ENCODE data around the gene CTDP1.

CTDP1 gene

DNA sequence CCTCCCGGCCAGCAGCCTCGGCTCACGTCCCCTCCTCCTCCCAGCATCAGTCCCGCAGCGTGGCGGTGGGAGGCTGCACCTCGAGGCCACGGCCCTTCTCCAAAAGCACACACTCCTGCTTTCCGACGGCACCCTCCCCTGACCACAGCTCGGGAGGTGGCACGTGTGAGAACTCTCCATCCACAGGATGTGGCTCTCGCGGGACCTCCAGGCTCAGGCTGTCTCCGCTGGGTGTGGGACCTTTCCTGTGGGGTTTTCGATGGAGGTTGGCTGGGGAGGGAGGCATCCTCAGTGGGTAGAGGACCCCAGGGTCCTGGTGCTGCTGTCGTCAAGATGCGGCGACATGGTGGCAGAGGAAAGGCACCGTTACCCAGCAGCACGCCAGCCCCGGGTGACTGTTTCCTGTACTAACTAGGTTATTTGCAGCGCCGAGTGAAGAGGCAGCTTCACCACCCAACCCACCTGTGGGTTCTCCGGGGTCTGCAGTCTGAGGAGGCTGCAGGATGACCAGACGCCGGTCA, 75.3 kb downstream of the CTDP1 start:
- H3K27ac Mint-ChIP-seq = no peak overlapping the region

DNA sequence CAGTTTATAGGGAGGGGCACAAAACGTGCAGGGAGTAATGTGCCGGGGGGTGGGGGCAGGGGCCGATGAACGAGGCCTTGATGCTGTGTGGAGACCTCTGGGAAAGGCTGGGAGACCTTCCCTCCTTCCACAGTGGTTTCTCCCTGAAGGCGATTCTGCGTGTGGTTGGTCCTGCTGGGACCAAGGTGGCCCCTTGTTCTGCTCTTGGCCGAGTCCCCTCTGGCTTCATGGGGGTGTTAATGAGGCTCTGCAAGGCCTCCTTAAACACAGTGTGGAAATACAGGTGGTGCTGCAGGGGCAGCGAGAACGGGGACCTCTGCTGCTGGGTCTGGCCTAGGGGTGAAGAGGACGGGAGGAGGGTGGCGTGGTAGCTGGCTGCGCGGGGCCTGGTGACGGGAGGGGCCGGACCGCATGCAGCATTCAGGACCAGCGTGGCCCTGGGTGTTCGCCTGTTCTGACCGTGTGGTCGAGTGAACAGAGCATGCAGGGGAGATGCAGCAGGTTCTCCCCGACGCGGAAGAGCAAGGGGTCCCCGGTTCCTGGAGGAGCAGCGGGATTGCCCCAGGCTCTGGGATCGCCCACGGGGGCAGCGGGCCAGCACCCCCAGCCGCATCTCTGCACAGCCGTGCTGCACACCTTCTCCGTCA, 76.0 kb downstream of the CTDP1 start:
- Mint-ChIP-seq H3K27ac (no peak overlapping the region), H3K36me3 (peaks cover 29% of the 10 kb centered on the region), H3K4me3 (no peak overlapping the region), H3K4me1 (ENCODE audit: low read depth) (peaks cover 3% of the 10 kb centered on the region), H3K9me3 (ENCODE audit: low read depth) (peaks cover 15% of the 10 kb centered on the region), H3K27me3 (no peaks in the 10 kb centered on the region)

More for the DNA sequence above, 75.3 kb downstream of the CTDP1 start:
- H3K36me3 Mint-ChIP-seq = peaks cover 26% of the 10 kb centered on the region
- peaks cover 15% of the 10 kb centered on the region for H3K9me3 Mint-ChIP-seq (ENCODE audit: low read depth)
- H3K4me3 Mint-ChIP-seq = no peak overlapping the region
- H3K4me1 Mint-ChIP-seq (ENCODE audit: low read depth) = peaks cover 3% of the 10 kb centered on the region
- no peaks in the 10 kb centered on the region for H3K27me3 Mint-ChIP-seq

DNA sequence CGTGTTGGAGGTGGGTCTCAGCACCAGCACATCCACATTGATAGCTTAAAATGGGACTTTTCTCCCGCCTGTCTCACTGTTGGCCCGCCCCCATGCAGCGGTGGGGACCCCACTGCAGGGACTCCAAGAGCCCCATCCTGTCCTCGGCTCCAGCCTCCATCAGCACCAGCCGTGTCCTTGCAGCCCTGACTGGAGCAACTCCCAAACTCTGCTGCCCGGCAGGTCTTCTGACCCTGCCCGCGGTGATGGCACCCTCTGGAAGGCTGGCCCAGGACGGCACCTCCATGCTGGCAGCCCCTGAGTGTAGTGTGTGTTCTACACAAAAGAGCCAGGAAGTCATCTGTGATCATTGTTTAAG, 76.5 kb downstream of the CTDP1 start:
- Mint-ChIP-seq H3K9me3 (ENCODE audit: low read depth) (peaks cover 15% of the 10 kb centered on the region), H3K36me3 (peaks cover 29% of the 10 kb centered on the region), H3K4me3 (no peak overlapping the region), H3K4me1 (ENCODE audit: low read depth) (peaks cover 3% of the 10 kb centered on the region), H3K27me3 (no peaks in the 10 kb centered on the region), H3K27ac (no peak overlapping the region)

DNA sequence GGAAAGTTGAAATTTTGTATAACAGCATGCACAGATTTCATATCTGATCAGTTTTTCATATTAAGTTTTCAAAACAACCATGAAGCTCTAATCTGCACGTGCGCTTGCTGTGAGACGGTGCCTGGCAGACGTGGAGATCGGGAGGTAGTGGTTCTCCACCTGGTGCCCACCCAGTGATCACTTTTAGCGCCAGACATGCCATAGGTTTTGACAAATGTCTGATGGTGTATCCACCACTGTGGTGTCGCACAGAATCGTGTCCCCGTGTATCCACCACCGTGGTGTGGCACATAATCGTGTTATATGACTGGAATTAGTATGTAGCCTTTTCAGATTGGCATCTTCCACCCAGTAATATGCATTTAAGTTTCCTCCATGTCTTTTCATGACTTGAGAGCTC, 77.2 kb downstream of the CTDP1 start:
- no peak overlapping the region for H3K27ac Mint-ChIP-seq
- no peak overlapping the region for H3K4me3 Mint-ChIP-seq
- H3K9me3 Mint-ChIP-seq (ENCODE audit: low read depth) = peaks cover 20% of the 10 kb centered on the region
- peaks cover 27% of the 10 kb centered on the region for H3K36me3 Mint-ChIP-seq
- H3K27me3 Mint-ChIP-seq = no peaks in the 10 kb centered on the region
- H3K4me1 Mint-ChIP-seq (ENCODE audit: low read depth) = no peaks in the 10 kb centered on the region

DNA sequence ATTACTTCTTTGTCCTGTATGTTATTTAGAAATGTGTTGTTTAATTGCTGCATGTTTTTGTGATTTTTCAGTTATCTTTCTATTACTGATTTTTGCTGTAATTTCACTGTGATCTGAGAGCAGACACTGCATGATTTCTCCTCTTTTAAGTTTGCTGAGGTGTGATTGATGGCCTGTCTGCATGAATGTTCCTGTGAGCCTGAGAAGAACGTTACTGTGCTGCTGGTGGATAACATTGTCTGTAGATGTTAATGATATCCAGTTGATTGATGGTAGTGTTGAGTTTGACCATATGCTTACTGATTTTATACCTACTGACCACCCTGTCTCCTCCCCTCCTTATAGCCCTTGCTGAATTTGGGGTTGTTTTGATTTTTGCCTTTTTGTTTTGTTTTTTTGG, 80.7 kb downstream of the CTDP1 start:
- Mint-ChIP-seq H3K9me3 (ENCODE audit: low read depth) (peaks cover 28% of the 10 kb centered on the region), H3K27ac (no peak overlapping the region), H3K4me1 (ENCODE audit: low read depth) (no peaks in the 10 kb centered on the region), H3K36me3 (peaks cover 24% of the 10 kb centered on the region), H3K27me3 (no peaks in the 10 kb centered on the region), H3K4me3 (no peak overlapping the region)

DNA sequence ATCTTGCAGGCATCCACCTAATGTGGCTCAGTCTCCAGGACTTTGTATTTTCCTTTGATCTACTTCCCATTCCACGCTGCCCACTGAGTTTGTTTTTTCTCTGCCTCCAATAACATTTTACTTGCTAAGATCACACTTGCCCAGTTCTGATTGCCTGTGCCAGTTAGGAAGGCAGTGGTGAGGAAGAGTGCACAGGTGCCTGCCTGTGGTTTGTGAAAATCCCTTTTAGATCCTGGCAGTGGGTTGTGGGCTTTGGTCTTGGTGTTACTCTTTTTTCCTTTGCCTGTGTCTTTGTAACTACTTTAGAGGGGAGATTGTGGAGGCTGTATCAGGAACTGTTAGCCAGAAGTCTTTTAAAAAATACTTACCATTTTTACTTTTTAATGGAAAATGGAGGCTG, 81.3 kb downstream of the CTDP1 start:
- Mint-ChIP-seq H3K27ac (no peak overlapping the region), H3K36me3 (peaks cover 24% of the 10 kb centered on the region), H3K27me3 (no peaks in the 10 kb centered on the region), H3K4me3 (no peak overlapping the region), H3K9me3 (ENCODE audit: low read depth) (peaks cover 28% of the 10 kb centered on the region), H3K4me1 (ENCODE audit: low read depth) (no peaks in the 10 kb centered on the region)

DNA sequence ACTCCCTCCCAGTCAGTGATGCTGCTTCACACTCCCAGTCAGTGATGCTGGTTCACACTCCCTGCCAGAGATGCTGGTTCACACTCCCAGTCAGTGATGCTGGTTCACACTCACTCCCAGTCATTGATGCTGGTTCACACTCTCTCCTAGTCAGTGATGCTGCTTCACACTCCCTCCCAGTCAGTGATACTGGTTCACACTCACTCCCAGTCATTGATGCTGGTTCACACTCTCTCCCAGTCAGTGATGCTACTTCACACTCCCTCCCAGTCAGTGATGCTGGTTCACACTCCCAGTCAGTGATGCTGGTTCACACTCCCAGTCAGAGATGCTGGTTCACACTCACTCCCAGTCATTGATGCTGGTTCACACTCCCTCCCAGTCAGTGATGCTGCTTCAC, 83.8 kb downstream of the CTDP1 start:
- H3K9me3 Mint-ChIP-seq (ENCODE audit: low read depth) = peaks cover 25% of the 10 kb centered on the region
- H3K4me3 Mint-ChIP-seq = no peak overlapping the region
- H3K4me1 Mint-ChIP-seq (ENCODE audit: low read depth) = no peaks in the 10 kb centered on the region
- H3K36me3 Mint-ChIP-seq = peaks cover 17% of the 10 kb centered on the region
- peaks cover 5% of the 10 kb centered on the region for H3K27me3 Mint-ChIP-seq
- no peak overlapping the region for H3K27ac Mint-ChIP-seq

DNA sequence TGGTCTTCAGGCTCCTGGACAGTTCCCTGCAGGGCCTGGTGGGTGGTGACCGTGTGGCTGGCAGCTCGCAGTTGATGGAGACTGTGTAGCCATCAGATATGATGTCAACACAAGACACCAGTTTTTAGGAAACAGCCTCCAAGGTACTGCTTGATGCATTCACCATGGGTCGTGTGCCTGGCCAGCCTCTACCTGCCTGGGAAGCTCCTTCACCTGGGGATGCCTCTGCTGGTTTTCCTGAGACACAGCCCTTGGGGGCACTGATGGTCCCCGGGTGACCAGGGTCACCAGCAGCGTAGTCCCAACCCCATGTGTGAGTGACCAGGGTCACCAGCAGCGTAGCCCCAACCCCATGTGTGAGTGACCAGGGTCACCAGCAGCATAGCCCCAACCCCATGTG, 84.5 kb downstream of the CTDP1 start:
- Mint-ChIP-seq H3K9me3 (ENCODE audit: low read depth) (peaks cover 21% of the 10 kb centered on the region), H3K4me1 (ENCODE audit: low read depth) (no peaks in the 10 kb centered on the region), H3K4me3 (no peak overlapping the region), H3K27ac (no peak overlapping the region), H3K36me3 (peaks cover 16% of the 10 kb centered on the region), H3K27me3 (peaks cover 5% of the 10 kb centered on the region)

DNA sequence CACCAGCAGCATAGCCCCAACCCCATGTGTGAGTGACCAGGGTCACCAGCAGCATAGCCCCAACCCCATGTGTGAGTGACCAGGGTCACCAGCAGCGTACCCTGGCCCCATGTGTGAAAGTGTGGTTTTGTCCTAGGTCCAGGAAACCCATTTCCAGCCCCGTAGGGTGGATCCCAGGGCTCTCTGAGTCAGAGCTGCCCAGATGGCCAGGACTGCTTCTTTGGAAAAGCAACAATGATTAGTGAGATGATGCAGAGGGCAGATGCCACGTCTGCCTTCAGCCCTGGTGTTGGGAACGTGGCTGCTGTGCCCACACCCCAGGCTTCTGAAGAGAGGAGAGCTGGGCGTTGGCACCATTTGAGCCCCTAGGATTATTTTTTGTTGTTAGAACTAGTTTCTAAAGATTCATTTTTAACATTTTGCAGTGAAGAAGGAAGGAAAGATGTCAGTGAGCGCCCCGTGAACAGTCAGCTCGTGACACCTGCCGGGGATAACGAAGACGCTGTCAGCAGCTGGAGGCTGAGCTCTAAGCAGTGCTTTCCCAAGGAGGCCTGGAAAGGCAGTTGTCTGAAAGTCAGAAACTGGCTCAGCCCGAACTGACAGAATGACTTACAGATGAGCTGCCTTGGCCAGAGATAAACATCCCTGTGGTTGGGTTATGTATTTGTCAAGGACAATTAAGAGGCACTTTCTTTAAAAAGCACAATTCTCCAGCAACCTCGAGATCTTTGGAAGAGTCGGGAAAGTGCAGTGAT, 86.1 kb downstream of the CTDP1 start:
- Mint-ChIP-seq H3K27ac (no peak overlapping the region), H3K36me3 (peaks cover 8% of the 10 kb centered on the region), H3K4me1 (ENCODE audit: low read depth) (no peaks in the 10 kb centered on the region), H3K9me3 (ENCODE audit: low read depth) (peaks cover 16% of the 10 kb centered on the region), H3K27me3 (peaks cover 5% of the 10 kb centered on the region), H3K4me3 (no peak overlapping the region)

DNA sequence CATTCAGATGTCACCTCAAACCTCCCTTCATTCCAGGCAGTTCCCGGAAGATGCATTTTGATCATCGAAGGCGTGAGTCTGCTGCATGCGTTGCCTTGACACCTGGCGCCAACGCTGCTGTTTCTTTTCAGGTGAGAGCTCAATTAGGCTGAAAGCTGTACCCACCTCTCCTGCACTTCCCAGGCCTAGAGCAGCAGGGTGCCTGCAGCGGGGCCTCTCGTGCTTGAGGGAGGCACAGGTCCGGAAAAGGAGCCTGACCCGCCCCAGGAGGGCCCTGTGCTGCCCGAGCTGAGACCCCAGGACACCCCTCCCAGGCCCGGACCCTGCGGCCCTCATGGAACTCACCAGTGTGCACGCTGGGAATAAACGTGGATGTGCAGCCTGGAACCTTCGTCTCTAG, 86.7 kb downstream of the CTDP1 start:
- no peaks in the 10 kb centered on the region for H3K4me1 Mint-ChIP-seq (ENCODE audit: low read depth)
- H3K27ac Mint-ChIP-seq = no peak overlapping the region
- peaks cover 5% of the 10 kb centered on the region for H3K27me3 Mint-ChIP-seq
- peaks cover 8% of the 10 kb centered on the region for H3K36me3 Mint-ChIP-seq
- peaks cover 16% of the 10 kb centered on the region for H3K9me3 Mint-ChIP-seq (ENCODE audit: low read depth)
- H3K4me3 Mint-ChIP-seq = no peak overlapping the region

DNA sequence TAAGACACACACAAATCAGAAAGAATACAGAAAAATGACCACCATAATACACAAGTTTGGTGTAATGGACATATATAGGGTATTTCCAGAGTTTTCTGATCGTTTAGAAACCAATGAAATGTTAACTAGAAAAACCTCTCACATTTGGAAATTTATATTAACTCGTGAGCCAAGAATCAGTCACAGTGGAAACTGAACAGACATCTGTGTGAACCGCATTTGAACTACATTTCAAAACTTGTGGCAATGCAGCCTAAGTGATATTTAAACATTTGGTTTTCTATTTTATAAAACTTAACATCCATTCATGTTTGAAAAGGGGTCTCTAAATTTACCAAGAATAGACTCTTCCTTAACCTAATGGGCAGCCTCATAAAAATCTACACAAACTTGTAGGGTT, 89.1 kb downstream of the CTDP1 start:
- Mint-ChIP-seq H3K9me3 (ENCODE audit: low read depth) (peaks cover 4% of the 10 kb centered on the region), H3K36me3 (peaks cover 8% of the 10 kb centered on the region), H3K4me3 (no peak overlapping the region), H3K27me3 (peaks cover 11% of the 10 kb centered on the region), H3K4me1 (ENCODE audit: low read depth) (no peaks in the 10 kb centered on the region), H3K27ac (no peak overlapping the region)

DNA sequence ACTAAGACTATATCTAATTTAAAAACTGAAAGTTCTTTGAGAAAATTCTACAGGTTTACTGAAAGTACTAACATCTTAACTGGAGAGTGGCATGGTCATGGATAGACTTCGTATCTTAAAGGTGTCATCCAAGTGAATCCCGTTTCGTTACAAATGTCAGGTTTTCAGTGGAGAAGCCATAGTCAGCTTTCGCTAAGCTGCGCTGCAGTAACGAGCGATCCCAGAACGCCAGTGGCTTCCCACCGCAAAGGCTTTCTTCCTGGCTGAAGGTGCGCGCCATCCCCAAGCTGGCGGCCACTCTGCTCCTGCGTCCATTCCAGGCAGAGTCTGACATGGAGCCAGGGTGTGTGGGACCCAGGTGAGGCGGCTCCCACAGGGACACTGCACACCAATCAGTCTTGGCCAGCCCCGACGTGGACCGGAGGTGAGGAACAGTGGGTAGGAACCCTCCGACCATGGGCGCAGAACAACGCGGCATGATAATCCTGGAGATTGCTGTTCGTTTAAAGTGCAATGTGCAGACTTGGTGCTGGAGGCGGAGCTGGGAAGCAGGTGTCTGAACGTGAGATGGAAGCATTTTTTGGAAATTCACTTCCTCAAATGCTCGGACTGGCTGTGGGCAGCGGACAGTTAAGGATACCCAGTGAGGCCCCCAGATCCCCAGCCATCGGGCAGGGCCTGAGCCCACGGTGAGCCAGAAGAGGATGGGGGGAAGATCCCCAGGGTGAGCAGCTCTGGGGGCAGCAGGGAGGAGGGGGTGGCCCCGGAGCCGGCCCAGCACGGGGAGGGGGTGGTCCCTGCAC, 90.3 kb downstream of the CTDP1 start:
- peaks cover 11% of the 10 kb centered on the region for H3K27me3 Mint-ChIP-seq
- H3K36me3 Mint-ChIP-seq = peaks cover 8% of the 10 kb centered on the region
- no peaks in the 10 kb centered on the region for H3K4me1 Mint-ChIP-seq (ENCODE audit: low read depth)
- peaks cover 4% of the 10 kb centered on the region for H3K9me3 Mint-ChIP-seq (ENCODE audit: low read depth)
- no peak overlapping the region for H3K4me3 Mint-ChIP-seq
- H3K27ac Mint-ChIP-seq = no peak overlapping the region

DNA sequence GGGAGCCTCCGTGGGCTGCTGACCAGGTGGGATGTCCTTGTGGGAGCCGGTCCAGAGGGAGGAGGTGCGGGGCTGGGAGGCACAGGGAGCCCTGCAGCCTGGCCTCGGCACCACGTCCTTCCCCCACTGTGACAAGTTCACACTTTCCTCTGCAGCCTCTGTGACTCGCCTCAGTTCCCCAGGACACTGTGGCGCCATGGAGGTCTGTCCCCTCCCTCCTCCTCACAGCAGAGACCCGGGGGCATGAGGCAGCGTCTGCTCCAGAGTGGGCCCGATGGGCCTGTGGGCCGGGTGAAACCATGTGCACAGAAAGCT, 90.9 kb downstream of the CTDP1 start:
- Mint-ChIP-seq H3K4me3 (no peak overlapping the region), H3K4me1 (ENCODE audit: low read depth) (no peaks in the 10 kb centered on the region), H3K27me3 (peaks cover 14% of the 10 kb centered on the region), H3K9me3 (ENCODE audit: low read depth) (peaks cover 4% of the 10 kb centered on the region), H3K27ac (no peak overlapping the region), H3K36me3 (peaks cover 8% of the 10 kb centered on the region)

DNA sequence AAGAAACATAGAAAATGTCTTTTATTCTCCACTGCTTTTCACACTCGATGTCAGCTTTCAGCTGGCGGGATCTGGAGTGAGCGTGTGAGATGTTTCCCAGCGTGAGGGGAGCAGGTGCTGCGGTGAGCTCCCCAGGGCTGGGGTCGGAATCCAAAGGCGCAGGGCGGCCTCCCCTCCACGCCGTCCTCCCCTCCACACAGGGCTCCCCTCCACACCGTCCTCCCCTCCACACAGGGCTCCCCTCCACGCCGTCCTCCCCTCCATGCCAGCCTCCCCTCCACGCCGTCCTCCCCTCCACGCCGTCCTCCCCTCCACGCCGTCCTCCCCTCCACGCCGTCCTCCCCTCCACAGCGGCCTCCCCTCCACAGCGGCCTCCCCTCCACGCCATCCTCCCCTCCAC, 91.2 kb downstream of the CTDP1 start:
- Mint-ChIP-seq H3K27ac (no peak overlapping the region), H3K4me3 (no peak overlapping the region), H3K4me1 (ENCODE audit: low read depth) (no peaks in the 10 kb centered on the region), H3K27me3 (peaks cover 14% of the 10 kb centered on the region), H3K36me3 (peaks cover 8% of the 10 kb centered on the region), H3K9me3 (ENCODE audit: low read depth) (peaks cover 4% of the 10 kb centered on the region)

DNA sequence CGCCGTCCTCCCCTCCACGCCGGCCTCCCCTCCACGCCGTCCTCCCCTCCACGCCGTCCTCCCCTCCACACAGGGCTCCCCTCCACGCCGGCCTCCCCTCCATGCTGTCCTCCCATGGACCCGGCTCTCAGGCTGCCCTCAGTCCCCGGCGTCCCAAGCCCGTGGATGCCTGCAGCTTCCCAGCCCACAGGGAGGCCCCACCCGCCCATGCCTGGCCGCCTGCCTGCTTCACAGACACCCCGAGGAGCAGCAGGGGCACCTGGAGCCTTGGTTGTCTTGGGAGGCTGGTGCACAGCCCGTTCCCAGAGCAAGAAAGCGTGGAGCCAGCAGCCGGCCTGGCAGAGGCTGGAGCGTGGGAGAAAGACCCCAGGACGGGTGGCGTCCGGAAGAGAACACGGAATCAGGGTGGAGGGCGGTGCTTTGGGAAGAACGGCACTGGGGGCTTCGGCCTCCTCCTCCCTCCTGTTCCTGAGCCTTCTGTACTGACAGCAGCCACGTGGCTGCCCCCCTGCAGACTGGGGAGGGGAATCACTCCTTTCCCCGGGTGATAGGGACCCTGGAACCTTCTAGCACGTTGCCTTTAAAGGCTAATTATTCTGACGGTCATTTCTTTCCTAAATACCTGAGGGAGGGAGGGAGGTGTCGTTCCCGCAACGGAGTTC, 92.0 kb downstream of the CTDP1 start:
- Mint-ChIP-seq H3K9me3 (ENCODE audit: low read depth) (peaks cover 4% of the 10 kb centered on the region), H3K4me1 (ENCODE audit: low read depth) (no peaks in the 10 kb centered on the region), H3K36me3 (peaks cover 8% of the 10 kb centered on the region), H3K27me3 (peaks cover 14% of the 10 kb centered on the region), H3K4me3 (no peak overlapping the region), H3K27ac (no peak overlapping the region)

All from activated naive CD8-positive, alpha-beta T cell (primary cell).